Measurements from ENCODE around the gene RINT1.
A peak's percentile ranks its signal among the peaks of the same experiment; 100 is the strongest.
"Not testable (repeated sequence)": the region's sequence is repeated elsewhere in the genome, so short reads cannot be mapped to it uniquely, and the experiment has no call there.

The RINT1 gene

GRCh38 chr7:105532709-105533460 is 884 bp downstream of the RINT1 start:
- no peak for DNase-seq

GRCh38 chr7:105538339-105538738 is 6.3 kb downstream of the RINT1 start:
- no peak for DNase-seq

DNA sequence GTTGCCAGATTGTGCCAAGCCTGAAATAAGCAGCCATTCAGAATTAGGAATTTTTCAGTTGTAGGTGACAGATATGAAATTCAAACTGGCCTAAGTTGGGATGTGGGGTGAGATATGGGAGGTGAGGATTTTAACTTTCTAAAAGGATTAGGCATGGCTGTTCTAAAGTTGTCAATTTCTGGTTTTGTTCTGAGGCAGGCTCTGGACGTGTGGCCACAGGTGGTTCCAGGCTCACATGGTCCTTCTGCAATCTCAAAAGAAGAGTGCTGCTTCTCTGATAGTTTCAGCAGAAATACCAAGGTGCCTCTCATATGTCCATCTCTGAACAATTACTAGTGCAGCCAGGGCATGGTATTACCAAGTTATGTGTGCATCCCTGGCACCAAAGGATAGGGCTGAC is 27.9 kb downstream of the RINT1 start:
- DNase-seq = no peak

GRCh38 chr7:105565190-105565589 is 33.2 kb downstream of the RINT1 start:
- DNase-seq = no peak

DNA sequence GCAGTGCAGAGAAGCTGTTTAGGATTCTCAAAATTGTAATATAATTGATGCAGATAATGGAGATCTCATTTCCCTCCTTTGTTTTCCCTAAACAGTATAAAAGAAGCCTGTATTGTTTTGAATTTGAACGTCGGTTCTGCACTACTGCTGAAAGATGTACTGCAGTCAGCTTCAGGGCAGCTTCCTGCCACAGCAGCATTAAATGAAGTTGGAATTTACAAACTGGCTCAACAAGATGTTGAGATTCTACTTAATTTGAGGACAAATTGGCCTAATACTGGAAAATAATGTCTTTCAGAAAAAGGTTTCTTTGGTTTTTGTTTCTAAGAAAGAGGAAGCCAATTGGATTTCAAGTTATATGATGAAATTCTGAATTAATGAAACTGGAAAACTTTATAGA is 35.0 kb downstream of the RINT1 start:
- DNase-seq = no peak

DNA sequence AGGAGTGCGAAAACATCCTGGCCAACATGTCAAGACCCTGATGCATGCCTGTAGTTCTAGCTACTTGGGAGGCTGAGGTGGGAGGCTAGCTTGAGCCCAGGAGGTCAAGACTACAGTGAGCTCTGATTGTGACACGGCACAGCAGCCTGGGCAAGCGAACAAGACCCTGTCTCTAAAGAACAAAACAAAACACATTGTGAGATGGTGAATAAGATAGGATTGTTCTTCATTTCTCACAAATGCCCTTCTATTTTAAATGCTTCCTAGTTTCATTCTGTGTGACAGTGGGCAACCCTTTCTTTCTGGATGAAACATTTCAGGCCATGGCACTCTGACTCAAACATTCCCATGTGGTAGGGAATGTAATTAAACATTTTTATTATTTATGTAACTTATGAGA is 35.8 kb downstream of the RINT1 start:
- no peak for DNase-seq

DNA sequence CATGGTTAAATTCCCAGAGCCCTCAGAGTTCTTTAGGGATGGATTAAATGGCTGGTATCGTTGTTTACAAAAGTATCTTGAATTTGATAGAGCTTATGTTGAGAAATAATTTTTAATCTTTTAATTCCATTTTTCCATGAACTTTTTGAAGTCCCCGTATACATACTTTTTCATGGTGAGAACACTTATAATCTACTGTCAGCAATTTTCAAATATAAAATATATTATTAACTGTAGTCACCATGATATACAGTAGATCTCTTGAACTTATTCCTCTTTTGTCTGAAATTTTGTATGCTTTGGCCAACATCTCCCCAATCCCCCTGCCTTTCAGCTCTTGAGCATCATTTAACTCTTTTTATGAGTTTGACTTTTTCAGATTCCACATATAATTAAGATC is 39.9 kb downstream of the RINT1 start:
- no peak for DNase-seq

DNA sequence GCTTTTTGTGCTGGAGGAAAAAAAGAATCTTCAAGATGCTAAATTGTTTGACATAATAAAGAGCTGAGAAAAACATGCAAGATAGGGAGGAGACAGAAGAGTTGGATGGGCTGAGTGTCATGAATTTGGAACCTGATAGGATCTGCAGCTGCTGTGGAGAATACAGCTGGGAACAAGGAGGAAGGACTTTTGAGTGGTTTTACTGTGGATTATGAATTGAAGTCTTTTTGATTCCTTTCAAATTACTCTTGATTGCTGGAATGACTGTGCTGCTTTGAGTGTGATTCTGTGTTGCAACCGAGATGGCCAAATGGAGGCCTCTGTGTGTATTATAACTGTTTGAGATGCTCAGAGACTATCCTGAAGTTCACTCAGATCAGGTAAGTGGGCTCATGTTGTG is 45.2 kb downstream of the RINT1 start:
- DNase-seq = no peak

GRCh38 chr7:105578496-105578895 is 46.5 kb downstream of the RINT1 start:
- DNase-seq = no peak

GRCh38 chr7:105580022-105580740 is 48.2 kb downstream of the RINT1 start:
- DNase-seq = no peak

DNA sequence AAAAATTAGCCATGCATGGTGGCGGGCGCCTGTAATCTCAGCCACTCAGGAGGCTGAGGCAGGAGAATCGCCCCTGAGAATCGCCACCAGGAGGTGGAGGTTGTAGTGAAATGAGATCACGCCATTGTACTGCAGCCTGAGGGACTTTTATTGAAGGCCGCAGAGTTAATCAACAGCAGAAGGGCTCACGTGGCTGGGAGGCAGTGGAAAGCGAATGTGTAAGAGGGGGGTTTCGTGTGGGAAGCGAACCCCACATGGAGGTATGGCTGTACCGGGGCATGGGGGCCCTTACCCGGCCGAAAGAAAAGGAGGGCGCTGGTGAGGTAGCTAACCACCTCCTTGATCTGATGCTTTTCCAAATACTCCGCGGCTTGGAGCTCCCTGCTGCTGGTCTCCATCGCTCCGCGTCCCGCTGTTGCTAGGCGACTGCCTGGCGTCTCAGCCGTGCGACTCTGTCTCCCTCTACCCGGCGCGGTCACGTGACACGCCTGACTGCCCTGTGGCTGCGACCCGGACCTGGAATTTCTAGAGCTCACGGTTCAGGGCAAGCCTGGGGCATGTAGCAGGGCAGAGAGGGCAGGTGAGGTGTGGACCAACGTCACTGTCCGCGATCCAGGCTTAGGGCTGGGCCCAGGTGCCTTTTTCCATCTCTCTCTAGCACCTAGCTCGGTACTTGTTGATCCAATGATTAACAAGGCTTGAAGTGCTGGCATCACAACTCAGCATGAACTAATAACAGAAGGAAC is 49.2 kb downstream of the RINT1 start, which contains the start of gene EFCAB10:
Gene EFCAB10 (minus strand): TSS at position 428 of the 746 bp plus-strand sequence. CDS start 30 bp downstream, at position 398.
- DNase-seq = peak; percentile 66

DNA sequence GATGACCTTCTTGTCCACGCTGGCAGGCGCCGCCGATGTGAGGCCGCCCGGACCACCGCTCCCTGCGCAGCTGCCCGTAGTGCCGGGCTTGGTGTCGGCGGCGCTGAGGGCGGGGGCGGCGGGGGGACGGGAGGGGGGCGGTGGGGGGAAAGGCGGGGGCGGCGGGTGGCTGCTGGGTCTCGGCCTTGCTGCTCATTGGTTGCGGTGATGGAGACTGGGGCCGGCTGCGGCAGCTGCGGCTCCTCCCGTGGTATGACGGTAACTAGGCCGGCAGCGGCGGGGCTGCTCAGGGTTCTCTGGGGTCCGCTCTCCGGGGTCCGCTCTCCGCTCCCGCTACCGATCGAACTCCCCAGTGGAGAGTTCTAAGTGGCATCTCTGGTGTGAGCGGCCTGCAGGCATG is 51.1 kb downstream of the RINT1 start:
- no peak for DNase-seq

DNA sequence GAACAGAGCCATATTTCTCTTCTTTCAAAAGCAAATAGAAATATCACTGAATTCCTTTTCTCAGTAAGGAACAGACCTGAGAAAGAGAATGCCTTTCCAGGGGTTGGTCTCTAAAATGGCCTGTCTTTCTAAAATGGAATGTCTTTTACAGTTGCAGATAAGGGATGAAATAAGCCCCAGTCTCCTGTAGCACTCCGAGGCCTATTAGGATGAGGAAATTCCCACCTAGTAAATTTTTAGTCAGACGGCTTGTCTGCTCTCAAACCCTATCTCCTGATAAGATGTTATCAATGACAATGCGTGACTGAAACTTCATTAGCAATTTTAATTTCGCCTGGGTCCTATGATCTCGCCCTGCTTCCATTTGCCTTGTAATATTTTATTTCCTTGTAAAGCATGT is 52.2 kb downstream of the RINT1 start:
- no peak for DNase-seq

- DNase-seq = no peak
Observed at GRCh38 chr7:105585850-105586500, 54.0 kb downstream of the RINT1 start.

DNA sequence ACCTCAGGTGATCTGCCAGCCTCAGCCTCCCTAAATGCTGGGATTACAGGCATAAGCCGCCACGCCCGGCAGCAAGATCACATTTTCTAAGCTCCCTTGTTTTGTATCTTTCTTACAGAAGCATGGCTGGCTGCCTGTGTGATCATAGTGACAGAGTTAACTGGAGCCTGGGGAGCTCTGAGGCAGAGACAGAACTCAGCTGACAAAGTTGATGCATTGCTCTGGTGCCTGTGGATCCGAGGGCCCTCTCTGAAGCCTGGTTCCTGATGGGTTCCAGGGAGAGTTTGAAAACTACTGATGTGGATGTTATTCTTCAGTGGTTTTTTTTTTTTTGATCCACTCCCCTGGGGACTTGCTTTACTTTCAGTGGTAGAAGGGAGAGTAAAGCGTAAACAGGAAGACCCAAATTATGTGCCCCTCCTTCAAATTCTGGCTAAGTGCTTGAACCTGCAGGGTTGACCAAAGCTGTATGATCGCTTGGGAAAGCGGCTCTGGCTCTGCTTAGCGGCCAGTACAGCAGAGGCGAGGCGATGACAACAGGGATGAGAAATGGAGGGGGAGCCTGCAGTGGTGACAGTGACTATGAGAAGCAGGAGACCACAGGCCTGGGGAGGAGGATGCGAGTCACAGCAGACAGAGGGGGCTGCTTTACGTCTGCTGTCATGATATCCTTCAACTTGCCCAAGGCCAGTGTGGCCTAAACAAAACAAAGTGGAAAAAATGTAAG is 56.1 kb downstream of the RINT1 start:
- DNase-seq = no peak

DNA sequence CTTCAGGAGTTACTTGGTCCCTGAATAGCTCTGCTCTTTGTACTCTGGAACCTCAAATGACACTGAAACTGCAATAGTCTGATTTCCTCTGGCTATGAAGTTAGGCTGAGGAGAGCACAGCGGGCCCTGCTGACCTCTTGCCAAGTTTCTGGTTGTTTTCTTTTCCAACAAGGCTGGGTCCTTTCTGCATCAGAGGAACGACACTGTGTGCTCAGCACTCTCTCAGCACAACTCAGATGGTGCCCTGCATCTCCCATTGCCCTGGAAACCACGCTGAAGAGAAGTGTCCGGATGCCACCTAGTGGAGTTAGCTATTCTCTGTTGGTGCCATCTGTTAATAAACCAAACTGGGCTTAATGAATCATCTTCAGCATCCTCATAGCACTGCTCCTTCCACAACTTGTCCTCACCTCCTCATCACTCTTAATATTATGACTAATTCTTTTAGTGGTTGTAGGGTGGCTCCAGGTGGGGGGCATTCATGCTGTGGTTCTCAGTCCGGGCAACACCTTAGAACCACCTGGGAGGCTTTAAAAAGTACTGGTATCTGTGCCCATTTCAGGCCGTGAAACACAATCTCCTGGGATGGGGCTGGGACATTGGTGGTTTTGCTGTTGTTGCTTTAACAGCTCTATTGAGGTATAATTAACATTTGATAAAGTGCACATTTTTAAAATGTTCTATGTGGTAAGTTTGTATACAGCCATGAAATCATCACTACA is 57.5 kb downstream of the RINT1 start:
- DNase-seq = peak; percentile 76

DNA sequence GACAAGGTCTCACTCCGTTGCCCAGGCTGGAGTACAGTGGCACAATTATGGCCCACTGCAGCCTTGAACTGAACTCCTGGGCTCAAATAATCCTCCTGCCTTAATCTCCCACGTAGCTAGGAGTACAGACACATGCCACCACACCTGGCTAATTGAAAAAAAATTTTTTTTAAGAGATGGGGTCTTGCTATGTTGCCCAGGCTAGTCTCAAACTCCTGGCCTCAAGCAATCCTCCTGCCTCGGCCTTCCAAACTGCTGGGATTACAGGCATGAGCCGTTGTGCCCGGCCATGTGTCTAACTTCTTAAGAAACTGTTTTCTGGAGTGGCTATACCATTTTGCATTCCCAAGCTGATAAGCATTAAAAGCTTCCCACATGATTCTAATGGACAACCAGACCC is 58.8 kb downstream of the RINT1 start:
- DNase-seq = no peak

DNA sequence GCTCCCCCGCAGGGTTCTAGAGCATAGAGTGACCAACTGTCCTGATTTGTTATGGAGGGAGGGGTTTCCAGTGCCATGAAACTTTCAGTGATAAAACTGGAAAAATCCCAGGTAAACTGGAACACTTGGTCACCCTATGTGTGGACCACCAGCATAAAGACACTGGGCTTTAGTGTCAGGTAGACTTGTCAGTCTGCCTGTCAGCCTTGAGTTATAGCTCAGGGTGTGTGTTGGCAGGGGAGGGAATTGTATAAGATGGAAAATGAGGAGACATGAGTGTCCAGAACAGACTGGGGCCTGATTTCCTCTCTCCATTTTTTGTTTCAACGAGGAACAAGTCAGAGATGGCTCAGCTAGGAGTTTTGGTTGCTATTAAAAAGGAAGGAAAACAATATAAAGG is 59.5 kb downstream of the RINT1 start:
- no peak for DNase-seq

DNA sequence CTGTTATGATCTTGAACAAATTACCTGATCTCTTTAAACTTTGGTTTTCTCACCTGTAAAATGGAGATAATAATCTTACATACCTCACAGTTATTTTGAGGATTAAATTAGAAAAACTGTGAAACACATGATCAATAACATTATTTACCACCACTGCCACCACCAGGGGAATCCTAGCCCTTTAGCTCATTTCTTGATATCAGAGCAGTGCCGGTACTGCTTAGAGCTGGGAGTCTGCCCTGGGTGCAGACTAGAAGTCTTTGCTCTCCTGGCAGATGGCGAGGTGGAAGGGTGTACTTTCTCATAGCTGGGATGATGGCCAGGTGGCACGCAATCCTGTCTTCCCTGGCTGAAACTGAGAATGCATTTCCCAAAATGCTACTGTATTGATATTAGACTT is 62.0 kb downstream of the RINT1 start:
- no peak for DNase-seq

- no peak for DNase-seq
Observed at GRCh38 chr7:105596866-105597265, 64.9 kb downstream of the RINT1 start.

- DNase-seq = not testable (repeated sequence)
Observed at GRCh38 chr7:105599080-105599479, 67.1 kb downstream of the RINT1 start.

- no peak for DNase-seq
Observed at GRCh38 chr7:105599551-105599950, 67.5 kb downstream of the RINT1 start.
